GM19023 (cell line): Measurements from ENCODE around the gene ZGLP1.

Experiments used
- ATAC-seq: cut with Tn5 transposase; IDR thresholded peaks from one replicate; pipeline ENCODE4 v1.9.1; 2021; ENCODE audit warnings: mild to moderate bottlenecking, moderate library complexity; ENCODE audit not compliant: unreplicated experiment

Gene ZGLP1

DNA sequence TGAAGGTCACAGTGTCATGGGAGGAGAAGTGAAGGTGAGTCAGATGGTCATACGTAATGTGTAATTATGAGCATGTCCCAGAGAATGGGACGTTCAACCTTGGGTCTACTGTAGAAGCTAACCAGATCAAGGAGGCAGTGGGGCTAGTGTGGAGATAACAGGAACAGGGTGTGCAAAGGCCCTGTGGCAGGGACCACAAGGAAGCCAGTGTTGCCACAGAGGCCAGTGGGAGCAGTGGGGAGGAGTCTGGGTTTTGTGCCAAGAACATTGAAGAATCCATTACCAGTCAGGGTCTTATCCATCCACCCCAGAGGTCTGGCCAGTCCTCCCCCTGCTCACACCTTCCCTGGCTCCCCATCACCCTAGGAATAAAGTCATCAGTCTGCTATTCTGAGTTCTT is 54.3 kb downstream of the ZGLP1 start:
- no peak for ATAC-seq
